ENCODE measurements around the gene ATAD1.

Gene ATAD1

GRCh38 chr10:87705339-87705738 lies 112.7 kb downstream of the ATAD1 start:
- DNase-seq = no peak

DNA sequence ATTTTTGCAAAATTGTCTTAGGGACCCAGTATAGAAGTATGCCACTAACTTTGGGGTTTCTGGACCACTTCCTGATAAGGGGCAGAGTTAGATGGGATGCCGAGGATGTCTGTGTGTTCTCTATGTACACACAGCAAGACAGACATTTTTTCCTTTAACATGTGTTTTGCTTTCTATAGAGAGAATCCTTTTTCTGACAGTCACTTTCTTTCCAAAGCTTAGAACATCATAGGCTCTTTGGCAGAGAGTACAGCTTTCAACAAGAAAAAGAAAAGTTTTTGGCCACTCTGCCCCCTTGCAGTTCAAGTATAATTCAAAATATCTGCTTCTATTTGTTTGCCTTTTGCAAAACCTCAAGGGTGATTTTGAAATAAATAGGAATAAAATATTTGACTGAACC lies 114.3 kb downstream of the ATAD1 start:
- DNase-seq = no peak

DNA sequence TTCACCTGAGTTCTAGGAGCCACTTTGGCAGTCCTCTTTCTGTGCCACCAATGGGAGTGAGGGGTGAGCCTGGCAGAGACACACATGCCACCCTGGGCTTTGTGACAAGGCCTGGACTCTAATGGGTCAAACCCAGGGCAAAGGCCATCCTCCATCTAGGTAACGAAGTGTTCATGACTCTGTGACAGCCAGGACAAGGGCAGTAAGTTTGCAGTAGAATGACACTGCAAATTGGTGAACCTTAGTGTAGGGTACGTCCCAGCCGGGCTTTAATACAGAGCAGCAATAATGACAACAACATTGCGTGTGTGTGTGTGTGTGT lies 115.1 kb downstream of the ATAD1 start:
- DNase-seq = no peak

DNA sequence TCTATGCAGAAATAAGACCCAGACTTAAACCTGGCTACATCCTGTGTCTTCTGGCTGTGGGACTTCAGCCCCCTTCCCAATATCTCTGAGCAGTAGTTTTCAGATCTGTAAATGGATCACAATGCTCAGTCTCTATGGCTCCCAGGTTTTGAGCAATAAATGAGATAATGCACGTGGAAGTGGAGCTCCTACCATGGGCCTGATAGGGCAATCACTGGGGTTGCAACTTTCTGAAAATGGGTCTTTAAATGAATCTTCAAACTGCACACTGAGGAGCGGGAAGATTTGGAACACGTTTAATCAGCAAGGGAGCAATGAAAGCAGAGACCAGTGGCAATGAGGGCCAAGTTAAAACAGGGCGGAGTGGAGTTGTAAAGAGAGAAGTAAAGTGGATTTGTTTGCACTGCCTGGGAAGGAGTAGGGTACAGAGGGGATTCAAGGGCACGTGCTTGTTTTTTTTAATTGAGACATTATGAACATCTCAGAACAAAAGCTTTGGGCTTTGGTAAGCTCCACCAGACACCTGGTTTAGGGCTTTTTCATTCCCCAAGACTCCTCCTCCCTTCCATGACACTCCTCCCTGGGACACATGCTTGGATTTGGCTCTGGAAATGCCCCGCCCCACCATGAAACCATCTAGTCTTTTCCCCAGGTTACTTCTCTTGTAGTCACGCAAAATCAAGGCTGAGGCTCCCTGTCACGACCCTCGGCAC lies 115.6 kb downstream of the ATAD1 start:
- no peak for DNase-seq

Measured in activated CD4-positive, CD25-positive, alpha-beta regulatory T cell (primary cell).